H7 (cell line): ENCODE data around the gene ZC3H18. TPM values are rescaled to one million over a fixed set of nuclear protein-coding genes. Genes with fewer than 3 reads are reported as not detected.
"Not testable (repeated sequence)": the region's sequence is repeated elsewhere in the genome, so short reads cannot be mapped to it uniquely, and the experiment has no call there.

Experiments
- DNase-seq: peaks from one replicate; pipeline ENCODE4 v3.0.0; 2012
- H3K27me3 ChIP-seq: 2 replicates; pipeline ENCODE4 v1.6.0; 2011; ENCODE audit warnings: mild to moderate bottlenecking, low read length; ENCODE audit not compliant: control insufficient read depth, insufficient read depth
- H3K36me3 ChIP-seq: replicated peaks from 2 replicates; pipeline ENCODE4 v1.5.1; 2011; ENCODE audit warnings: low read length; ENCODE audit not compliant: control insufficient read depth, insufficient read depth
- H3K4me3 ChIP-seq: 2 replicates; pipeline ENCODE4 v1.5.1; 2011; ENCODE audit warnings: low read depth, mild to moderate bottlenecking, control low read depth, low read length, moderate library complexity; ENCODE audit not compliant: insufficient read depth
- total RNA-seq: library from RNA; depleted of rRNA; stranded (reverse); fragments of >200 nt; shearing (Covaris generic); gene quantifications from 2 replicates; pipeline ENCODE4 v1.2.3, GENCODE V29; 2014

The ZC3H18 gene
- total RNA-seq, 1 experiment from 2014 or later, result 19.5 TPM

DNA sequence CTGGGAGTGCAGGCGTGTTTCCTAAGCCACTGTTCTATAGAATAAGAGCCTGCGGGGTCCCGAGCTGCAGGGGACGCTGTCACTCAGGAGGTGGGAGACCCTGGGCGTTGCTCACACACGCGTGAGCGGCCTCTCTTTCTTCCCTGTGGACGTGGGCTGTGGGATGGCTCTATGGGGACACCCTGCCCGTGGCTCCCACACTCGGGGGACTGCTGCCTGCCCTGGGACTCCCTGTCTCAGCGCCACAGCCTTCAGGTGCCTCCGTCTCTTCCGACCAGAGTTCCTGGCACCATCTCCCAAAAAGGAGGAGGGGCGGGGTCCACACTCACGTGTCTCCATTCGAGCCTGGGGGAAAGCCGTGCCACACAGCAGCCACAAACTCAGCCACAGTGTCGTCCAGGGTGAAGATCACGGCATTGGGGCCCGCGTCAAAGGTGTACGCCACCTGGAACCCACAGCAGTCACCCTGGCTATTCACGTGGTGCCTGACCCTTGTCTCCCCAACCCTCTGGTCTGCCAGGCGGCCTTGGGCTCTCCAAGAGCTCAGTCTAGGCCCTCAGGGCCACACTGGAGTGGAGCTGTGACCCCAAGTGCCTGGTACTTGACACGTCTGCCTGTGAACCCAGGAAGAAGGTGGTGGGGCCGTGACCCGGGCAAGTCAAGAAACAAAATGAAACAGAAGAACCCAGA lies 84.3 kb downstream of the ZC3H18 start:
- H3K36me3 ChIP-seq, result peaks cover 2% of the 10 kb centered on the region; the same call in 1 of the 2 replicates
- H3K4me3 ChIP-seq, result no peak overlapping the region
- no peaks in the 10 kb centered on the region for H3K27me3 ChIP-seq
- no peak for DNase-seq

DNA sequence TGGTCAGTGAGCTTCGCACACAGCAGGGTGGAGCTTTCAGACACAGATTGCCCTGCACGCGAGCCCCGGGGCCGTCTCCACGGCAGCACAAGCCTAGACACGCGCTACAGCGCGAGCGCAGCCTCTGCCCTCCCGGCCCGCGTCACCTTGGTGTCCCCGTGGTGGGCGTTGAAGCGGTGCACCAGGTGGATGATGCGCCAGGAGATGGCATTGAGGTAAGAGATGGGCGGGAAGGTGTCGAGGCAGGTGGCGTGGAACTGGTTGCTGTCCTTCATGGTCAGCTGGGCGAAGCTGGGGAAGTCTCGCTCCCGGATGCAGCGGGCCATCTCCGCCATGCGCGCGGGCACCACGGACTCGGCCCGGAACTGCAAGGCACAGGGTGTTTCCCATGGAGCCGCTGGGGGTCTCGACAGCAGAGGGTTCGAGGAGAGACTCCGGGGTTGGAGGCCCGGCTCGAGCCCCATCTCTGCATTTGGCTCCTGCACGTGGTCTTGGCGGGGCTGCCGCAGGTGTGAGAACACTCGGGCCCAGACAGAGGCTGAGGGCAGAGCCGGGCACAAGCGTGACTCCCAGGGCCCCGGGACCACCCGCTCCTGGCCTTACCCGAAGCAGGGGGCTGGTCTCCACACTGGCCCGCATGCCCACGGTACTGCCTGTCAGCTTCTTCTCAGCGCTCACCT lies 85.0 kb downstream of the ZC3H18 start:
- DNase-seq, result no peak

DNA sequence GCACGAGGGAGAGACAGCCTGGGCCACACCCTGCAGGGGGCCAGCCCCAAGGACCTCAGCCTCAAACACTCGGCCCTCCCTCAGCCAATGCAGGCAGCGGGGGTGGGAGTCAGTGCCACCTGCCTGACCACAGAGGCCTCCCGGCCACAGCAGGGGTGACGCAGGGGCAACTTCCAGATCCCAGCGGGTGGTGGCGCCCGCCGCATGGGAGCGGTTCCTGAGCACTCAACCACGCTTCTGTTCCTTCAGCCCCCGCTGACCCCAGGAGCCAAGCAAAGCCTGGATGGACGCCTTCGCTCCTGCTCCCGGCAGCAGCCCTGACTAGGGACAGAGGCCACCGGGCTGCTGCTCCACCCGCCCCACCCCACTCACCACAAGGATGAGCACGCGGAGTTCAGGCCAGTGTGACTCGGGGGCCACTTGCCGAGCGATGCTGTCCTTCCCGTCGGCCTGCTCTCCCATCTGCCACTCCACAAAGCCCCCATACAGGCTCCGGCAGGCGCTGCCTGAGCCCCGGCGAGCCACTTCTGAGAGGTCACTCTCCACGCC lies 85.6 kb downstream of the ZC3H18 start:
- Histone ChIP-seq H3K36me3 (peaks cover 2% of the 10 kb centered on the region; the same call in 1 of the 2 replicates), H3K27me3 (no peaks in the 10 kb centered on the region), H3K4me3 (no peak overlapping the region)
- DNase-seq, result no peak

More for the DNA sequence above, 85.0 kb downstream of the ZC3H18 start:
- Histone ChIP-seq H3K36me3 (peaks cover 2% of the 10 kb centered on the region; the same call in 1 of the 2 replicates), H3K27me3 (no peaks in the 10 kb centered on the region), H3K4me3 (no peak overlapping the region)

DNA sequence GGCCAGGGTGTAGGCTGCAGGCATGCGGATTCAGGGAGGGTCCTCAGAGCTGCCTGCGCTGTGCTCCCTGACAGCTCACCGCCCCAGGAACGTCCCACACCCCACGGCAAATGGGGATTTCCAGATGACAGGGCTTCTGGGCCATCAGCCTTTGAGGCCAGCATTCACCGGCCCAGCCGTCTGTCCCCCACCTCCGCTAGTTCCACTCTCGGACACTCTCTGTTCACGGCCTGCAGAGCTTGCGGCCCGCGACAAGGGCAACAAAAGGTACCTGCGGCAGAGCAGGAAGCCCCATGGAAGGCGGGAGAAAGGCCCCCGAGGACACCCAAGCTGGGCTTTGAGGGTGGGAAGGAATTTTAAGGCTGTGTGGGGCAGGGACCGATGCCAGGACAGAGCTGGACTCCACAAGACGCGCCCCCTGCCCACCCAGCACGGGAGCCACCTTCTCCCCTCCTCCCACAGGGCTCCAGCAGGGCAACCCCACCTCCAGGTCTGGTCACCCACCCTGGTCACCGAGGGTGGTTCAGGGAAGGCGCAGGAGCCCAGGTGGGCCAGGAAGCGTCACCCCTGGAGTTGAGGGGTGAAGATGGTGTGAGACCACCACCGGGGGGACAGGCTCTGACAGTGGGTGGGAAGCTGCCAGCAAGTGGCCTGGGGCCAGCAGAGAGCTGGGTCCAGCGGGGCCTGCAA lies 86.2 kb downstream of the ZC3H18 start:
- H3K36me3 ChIP-seq, result peaks cover 2% of the 10 kb centered on the region; the same call in 1 of the 2 replicates
- H3K27me3 ChIP-seq, result no peaks in the 10 kb centered on the region
- DNase-seq, result no peak
- no peak overlapping the region for H3K4me3 ChIP-seq

DNA sequence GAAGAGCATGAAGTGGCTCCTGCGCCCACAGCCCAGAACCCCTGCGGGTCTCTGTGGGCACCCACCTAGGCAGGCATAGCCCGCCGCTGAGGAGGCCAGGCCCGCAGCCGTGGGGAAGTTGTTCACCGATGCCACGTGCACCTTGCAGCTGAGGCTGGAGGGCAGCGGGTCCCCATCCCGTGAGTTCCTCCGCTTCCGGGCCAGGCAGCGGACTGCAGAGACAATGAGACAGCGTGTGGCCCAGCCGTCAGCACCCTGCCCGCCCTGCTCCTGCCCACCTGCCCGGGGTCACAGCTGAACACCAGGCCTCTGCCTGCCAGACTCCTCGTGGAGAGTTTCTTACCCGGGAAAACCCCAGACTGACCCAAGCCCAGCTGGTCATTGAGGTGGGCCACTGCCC lies 87.2 kb downstream of the ZC3H18 start:
- H3K36me3 ChIP-seq, result peaks cover 2% of the 10 kb centered on the region; the same call in 1 of the 2 replicates

DNA sequence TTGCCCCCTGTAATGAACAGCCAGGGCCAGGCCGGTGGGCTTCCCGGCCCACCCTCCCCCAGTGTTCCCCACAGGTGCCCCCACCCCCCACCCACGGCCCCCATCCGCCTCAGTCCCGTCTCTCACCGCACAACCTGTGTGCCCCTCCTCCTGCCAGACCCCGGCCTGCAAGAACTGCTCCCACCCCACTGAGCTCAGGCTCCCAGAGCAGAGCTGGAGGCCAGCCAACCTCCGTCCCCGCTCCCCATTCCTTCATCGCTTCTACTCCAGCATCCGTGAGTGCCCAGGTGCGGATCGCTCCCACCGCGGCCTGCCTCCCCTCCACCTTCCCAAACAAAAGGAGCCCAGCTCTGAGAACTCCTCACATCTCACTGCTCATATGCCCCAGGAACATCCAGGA lies 88.5 kb downstream of the ZC3H18 start:
- Histone ChIP-seq H3K27me3 (no peaks in the 10 kb centered on the region), H3K36me3 (peaks cover 2% of the 10 kb centered on the region; the same call in 1 of the 2 replicates), H3K4me3 (no peak overlapping the region)
- no peak for DNase-seq

More for the DNA sequence above, 87.2 kb downstream of the ZC3H18 start:
- DNase-seq, result no peak
- no peaks in the 10 kb centered on the region for H3K27me3 ChIP-seq
- no peak overlapping the region for H3K4me3 ChIP-seq

DNA sequence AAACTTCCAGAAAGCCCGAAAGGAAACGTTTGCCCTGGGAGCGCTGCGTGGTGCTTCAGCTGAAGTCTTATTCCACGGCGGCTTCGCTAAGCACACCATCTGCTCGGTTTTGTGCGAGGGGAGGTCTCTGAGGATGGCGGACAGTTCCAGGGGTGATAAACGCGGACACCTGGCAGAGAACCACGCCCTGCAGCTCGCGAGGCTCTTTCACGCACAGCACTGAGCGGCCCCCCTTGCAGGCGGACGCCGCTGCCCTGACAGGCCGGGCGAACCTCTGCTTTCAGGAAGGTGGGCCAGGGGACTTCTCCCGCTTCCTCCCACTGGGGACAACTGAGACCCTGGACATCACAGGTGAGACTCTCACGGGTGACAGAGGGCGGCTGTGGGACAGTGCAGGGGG lies 89.0 kb downstream of the ZC3H18 start:
- no peak overlapping the region for H3K4me3 ChIP-seq
- no peak for DNase-seq
- H3K36me3 ChIP-seq, result peaks cover 2% of the 10 kb centered on the region; the same call in 1 of the 2 replicates
- no peaks in the 10 kb centered on the region for H3K27me3 ChIP-seq

DNA sequence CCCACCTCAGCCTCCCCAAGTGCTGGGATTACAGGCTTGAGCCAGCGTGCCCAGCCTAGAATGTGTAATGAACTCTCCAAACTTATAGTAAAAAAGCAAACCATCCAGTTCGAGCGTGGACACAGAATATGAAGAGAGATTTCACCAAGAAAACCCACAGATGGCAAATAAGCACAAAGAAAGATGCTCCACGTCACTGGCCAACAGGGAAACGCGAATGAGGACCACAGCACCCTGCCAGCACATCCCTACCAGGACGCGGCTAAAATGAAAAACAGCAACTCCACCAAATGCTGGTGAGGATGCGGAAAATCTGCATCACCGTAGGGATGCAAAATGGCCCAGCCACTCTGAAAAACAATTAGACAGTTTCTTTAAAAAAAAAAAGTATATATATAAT lies 91.3 kb downstream of the ZC3H18 start:
- H3K27me3 ChIP-seq, result no peaks in the 10 kb centered on the region
- H3K36me3 ChIP-seq, result no peaks in the 10 kb centered on the region
- DNase-seq, result no peak
- no peak overlapping the region for H3K4me3 ChIP-seq

DNA sequence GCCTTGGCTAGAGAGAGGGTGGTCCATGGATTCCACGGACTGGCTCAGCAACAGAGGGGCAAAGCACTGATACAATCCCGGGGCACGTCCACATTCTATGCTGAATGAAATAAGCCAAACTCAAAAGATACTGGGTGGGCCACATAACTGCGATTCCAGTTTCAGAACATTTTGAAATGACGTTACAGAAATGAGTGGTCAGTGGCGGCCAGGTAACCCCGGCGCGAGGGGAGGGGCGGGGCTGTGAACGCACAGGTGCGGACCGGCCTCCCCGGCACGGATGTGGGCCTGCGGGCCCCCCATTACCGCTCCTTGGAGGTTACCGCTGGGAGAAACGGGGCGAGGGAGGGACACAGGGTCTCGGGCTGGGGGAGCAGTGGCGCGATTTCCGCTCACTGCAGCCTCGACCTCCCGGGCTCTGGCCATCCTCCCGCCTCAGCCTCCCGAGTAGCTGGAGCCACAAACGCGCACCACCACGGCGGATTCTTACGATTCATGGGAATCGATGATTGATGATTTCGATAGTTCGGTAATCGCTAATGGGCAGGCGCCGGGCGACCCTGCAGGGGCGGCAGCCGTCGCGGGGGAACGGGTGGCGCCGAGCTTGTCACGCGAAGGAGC lies 92.1 kb downstream of the ZC3H18 start:
- peak overlapping the region; percentile 93 for H3K4me3 ChIP-seq
- H3K27me3 ChIP-seq, result no peaks in the 10 kb centered on the region
- H3K36me3 ChIP-seq, result no peaks in the 10 kb centered on the region
- peak; percentile 82 for DNase-seq

DNA sequence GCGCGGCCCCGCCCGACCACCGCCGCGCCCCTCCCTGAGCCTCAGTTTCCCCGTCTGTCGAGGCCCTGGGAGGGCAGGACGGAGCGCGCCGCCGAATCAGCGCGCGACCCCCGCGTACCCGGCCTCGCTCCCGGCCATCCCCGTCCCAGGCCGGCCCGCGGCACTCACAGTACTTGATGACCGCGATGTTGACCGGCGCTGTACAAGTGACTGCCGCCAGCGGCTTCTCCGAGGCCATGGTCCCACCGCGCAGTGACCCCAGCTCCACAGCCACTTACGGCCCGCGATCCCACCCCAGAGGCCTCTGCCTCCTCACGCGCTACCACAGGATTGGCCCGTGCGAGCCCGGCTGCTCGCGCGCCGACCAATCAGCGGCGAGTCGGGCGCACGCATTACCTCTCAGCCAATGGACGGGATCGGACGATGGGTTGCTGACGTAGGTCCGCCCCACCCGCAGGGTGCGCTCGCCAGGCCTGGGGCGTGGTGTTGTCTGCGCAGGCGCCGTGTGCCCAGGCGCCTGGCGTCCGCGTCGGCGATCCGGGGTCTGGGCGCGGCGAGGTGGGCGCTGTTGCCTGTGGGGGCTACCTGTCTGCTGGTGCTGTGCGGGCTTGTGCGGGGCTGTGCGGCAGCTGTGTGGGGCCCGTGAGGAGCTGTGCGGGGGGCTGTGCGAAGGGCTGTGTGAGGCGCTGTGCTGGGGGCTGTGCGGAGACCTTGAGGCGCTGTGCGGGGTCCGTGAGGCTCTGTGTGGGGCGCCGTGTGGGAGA lies 92.8 kb downstream of the ZC3H18 start, which contains the start of gene MVD:
Gene MVD, minus strand, starts transcription at position 249 of the 764 bp plus-strand sequence. Its CDS starts 11 bp downstream, at position 238.
- peak within 1 kb of the TSS; percentile 93 for H3K4me3 ChIP-seq
- peak; percentile 100 for DNase-seq
- H3K36me3 ChIP-seq, result no peaks in the 10 kb centered on the region
- no peaks in the 10 kb centered on the region for H3K27me3 ChIP-seq

DNA sequence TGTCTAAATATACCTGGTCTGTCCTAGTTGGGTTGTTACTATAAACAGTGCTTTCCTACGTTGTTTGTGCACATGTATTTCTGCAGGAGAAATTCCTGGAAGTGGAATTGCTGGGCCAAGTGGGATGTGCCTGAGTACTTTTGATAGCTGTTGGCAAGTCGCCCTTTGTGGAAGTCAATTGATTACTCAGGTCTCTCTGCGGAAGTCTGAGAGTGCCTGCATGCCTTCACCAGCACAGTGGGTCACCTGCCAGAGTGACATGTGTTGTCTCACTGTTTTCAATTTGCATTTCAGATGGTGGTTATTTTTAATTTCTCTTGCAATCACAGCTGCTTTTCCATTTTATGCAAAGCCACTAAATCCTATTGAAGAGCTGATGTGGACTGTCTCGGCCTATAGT lies 94.9 kb downstream of the ZC3H18 start:
- no peak for DNase-seq
- H3K27me3 ChIP-seq, result no peaks in the 10 kb centered on the region
- no peak overlapping the region for H3K4me3 ChIP-seq
- no peaks in the 10 kb centered on the region for H3K36me3 ChIP-seq

DNA sequence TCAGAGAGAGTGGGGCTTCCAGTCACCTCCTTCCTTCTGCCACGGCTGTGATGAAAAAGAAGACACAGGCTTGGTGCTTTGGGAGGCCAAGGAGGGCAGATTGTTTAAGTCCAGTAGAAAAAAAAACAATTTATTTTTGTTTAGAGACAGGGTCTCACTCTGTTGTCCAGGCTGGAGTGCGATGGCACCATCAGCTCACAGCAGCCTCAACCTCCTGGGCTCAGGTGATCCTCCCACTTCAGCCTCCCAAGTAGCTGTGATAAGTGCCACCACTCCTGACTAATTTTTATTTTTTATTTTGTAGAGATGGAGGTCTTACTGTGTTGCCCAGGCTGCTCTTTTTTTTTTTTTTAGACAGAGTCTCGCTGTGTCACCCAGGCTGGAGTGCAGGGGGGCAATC lies 95.4 kb downstream of the ZC3H18 start:
- Histone ChIP-seq H3K36me3 (no peaks in the 10 kb centered on the region), H3K27me3 (no peaks in the 10 kb centered on the region), H3K4me3 (no peak overlapping the region)
- DNase-seq, result no peak

DNA sequence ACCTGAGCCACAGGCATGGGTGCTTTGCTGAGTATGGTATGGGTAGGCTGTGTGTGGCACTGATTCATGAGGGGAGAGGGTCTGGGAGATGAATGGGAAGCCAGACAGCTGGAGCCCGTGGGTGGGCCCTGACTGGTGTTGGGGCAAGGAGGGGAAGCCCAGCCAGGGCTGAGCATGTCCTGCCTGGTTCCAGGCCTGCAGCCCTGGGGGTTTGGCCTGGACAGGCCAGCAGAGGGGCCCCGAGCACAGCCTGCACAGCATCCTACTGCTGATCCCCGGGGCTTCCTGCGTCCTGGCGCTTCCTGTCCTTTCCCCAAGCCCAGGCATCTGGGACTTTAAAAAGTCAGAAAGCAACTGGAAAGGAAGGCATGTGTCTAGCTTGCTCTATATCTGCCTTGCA lies 97.3 kb downstream of the ZC3H18 start:
- Histone ChIP-seq H3K4me3 (no peak overlapping the region), H3K27me3 (no peaks in the 10 kb centered on the region), H3K36me3 (no peaks in the 10 kb centered on the region)
- no peak for DNase-seq

DNA sequence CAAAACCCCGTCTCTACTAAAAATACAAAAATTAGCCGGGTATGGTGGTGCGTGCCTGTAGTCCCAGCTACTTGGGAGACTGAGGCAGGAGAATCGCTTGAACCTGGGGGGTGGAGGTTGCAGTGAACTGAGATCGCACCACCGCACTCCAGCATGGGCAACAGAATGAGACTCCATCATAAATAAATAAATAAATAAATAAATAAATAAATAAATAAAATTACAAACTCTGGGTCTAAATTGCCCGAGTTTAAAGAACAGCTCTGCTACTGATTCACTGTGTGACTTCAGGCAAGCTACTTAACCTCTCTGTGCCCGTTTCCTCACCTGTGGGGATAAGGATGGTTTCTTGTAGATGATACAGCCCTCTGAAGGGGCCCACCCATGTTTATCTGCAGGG lies 99.3 kb downstream of the ZC3H18 start:
- not testable (repeated sequence) for H3K27me3 ChIP-seq, H3K36me3 ChIP-seq, DNase-seq, H3K4me3 ChIP-seq
